ENCODE measurements around the gene CLDN4. TPM values are rescaled to one million over a fixed set of nuclear protein-coding genes. Genes with fewer than 3 reads are reported as not detected.

Gene CLDN4
- total and polyA plus RNA-seq, 4 donors: 0.20 to 2.6 (median 0.76) TPM

GRCh38 chr7:73851410-73852338, 20.9 kb downstream of the CLDN4 start:
- Histone ChIP-seq H3K36me3 (ENCODE audit: control insufficient read depth, insufficient read depth, low read length) (no peaks in the 10 kb centered on the region), H3K27ac (ENCODE audit: low read depth, low read length) (peak overlapping the region; percentile 67), H3K4me1 (ENCODE audit: control insufficient read depth, insufficient read depth, low read length) (peaks cover 7% of the 10 kb centered on the region), H3K4me3 (ENCODE audit: low read depth, low read length) (no peak overlapping the region), H3K9me3 (ENCODE audit: control insufficient read depth, insufficient read depth, low read length) (no peaks in the 10 kb centered on the region), H3K27me3 (ENCODE audit: control insufficient read depth, insufficient read depth, low read length) (peaks cover 7% of the 10 kb centered on the region)
- peak in 1 of 6 donors; percentile 32 for DNase-seq (ENCODE audit: low read depth in 4 of 6, low spot score in 6 of 6)
- 68% methylated on average over 6 of the region's 8 CpGs for whole genome bisulfite sequencing (ENCODE audit: insufficient coverage)

- H3K27me3 ChIP-seq (ENCODE audit: control insufficient read depth, insufficient read depth, low read length): peaks cover 7% of the 10 kb centered on the region
- peaks cover 7% of the 10 kb centered on the region for H3K4me1 ChIP-seq (ENCODE audit: control insufficient read depth, insufficient read depth, low read length)
- no CpG with 5 or more reads among the region's 5 CpGs for WGBS (ENCODE audit: insufficient coverage)
- no peak for DNase-seq (ENCODE audit: low read depth in 4 of 6, low spot score in 6 of 6)
- H3K9me3 ChIP-seq (ENCODE audit: control insufficient read depth, insufficient read depth, low read length): no peaks in the 10 kb centered on the region
- no peaks in the 10 kb centered on the region for H3K36me3 ChIP-seq (ENCODE audit: control insufficient read depth, insufficient read depth, low read length)
- H3K27ac ChIP-seq (ENCODE audit: low read depth, low read length): no peak overlapping the region
- no peak overlapping the region for H3K4me3 ChIP-seq (ENCODE audit: low read depth, low read length)
These were observed 21.7 kb downstream of the CLDN4 start for GRCh38 chr7:73852500-73852899.

- DNase-seq (ENCODE audit: low read depth in 4 of 6, low spot score in 6 of 6): no peak
- Histone ChIP-seq H3K4me1 (ENCODE audit: control insufficient read depth, insufficient read depth, low read length) (peaks cover 7% of the 10 kb centered on the region), H3K36me3 (ENCODE audit: control insufficient read depth, insufficient read depth, low read length) (no peaks in the 10 kb centered on the region), H3K9me3 (ENCODE audit: control insufficient read depth, insufficient read depth, low read length) (no peaks in the 10 kb centered on the region), H3K27ac (ENCODE audit: low read depth, low read length) (no peak overlapping the region), H3K27me3 (ENCODE audit: control insufficient read depth, insufficient read depth, low read length) (peaks cover 7% of the 10 kb centered on the region), H3K4me3 (ENCODE audit: low read depth, low read length) (no peak overlapping the region)
- 76% methylated on average over 2 of the region's 3 CpGs for WGBS (ENCODE audit: insufficient coverage)
These were observed 26.1 kb downstream of the CLDN4 start for GRCh38 chr7:73856941-73857340.

GRCh38 chr7:73858807-73859206, 28.0 kb downstream of the CLDN4 start:
- WGBS (ENCODE audit: insufficient coverage): 92% methylated on average over 2 of the region's 2 CpGs
- Histone ChIP-seq H3K9me3 (ENCODE audit: control insufficient read depth, insufficient read depth, low read length) (no peaks in the 10 kb centered on the region), H3K4me1 (ENCODE audit: control insufficient read depth, insufficient read depth, low read length) (peaks cover 7% of the 10 kb centered on the region), H3K27ac (ENCODE audit: low read depth, low read length) (no peak overlapping the region), H3K27me3 (ENCODE audit: control insufficient read depth, insufficient read depth, low read length) (peaks cover 7% of the 10 kb centered on the region), H3K4me3 (ENCODE audit: low read depth, low read length) (no peak overlapping the region), H3K36me3 (ENCODE audit: control insufficient read depth, insufficient read depth, low read length) (no peaks in the 10 kb centered on the region)
- DNase-seq (ENCODE audit: low read depth in 4 of 6, low spot score in 6 of 6): no peak

- no peaks in the 10 kb centered on the region for H3K27me3 ChIP-seq (ENCODE audit: control insufficient read depth, insufficient read depth, low read length)
- no peak for DNase-seq (ENCODE audit: low read depth in 4 of 6, low spot score in 6 of 6)
- no peaks in the 10 kb centered on the region for H3K36me3 ChIP-seq (ENCODE audit: control insufficient read depth, insufficient read depth, low read length)
- WGBS (ENCODE audit: insufficient coverage): 90% methylated on average over 8 of the region's 11 CpGs
- H3K9me3 ChIP-seq (ENCODE audit: control insufficient read depth, insufficient read depth, low read length): no peaks in the 10 kb centered on the region
- no peak within 1 kb of the TSS for H3K4me3 ChIP-seq (ENCODE audit: low read depth, low read length)
- peaks cover under 1% of the 10 kb centered on the region for H3K4me1 ChIP-seq (ENCODE audit: control insufficient read depth, insufficient read depth, low read length)
- H3K27ac ChIP-seq (ENCODE audit: low read depth, low read length): no peak within 1 kb of the TSS
These were observed 30.1 kb downstream of the CLDN4 start, which contains the start of gene TMEM270 for GRCh38 chr7:73860859-73861258. Gene TMEM270, plus strand, starts transcription at chr7:73861159. Its CDS starts 36 bp downstream, at chr7:73861195.

- WGBS (ENCODE audit: insufficient coverage): 88% methylated on average over 6 of the region's 12 CpGs
- no peak for DNase-seq (ENCODE audit: low read depth in 4 of 6, low spot score in 6 of 6)
- H3K4me3 ChIP-seq (ENCODE audit: low read depth, low read length): no peak overlapping the region
These were observed 30.5 kb downstream of the CLDN4 start for GRCh38 chr7:73861305-73861704.

GRCh38 chr7:73864981-73865711, 34.4 kb downstream of the CLDN4 start:
- no peak overlapping the region for H3K27ac ChIP-seq (ENCODE audit: low read depth, low read length)
- 79% methylated on average over 6 of the region's 8 CpGs for WGBS (ENCODE audit: insufficient coverage)
- no peaks in the 10 kb centered on the region for H3K27me3 ChIP-seq (ENCODE audit: control insufficient read depth, insufficient read depth, low read length)
- peaks cover 16% of the 10 kb centered on the region for H3K4me1 ChIP-seq (ENCODE audit: control insufficient read depth, insufficient read depth, low read length)
- no peak overlapping the region for H3K4me3 ChIP-seq (ENCODE audit: low read depth, low read length)
- DNase-seq (ENCODE audit: low read depth in 4 of 6, low spot score in 6 of 6): no peak
- no peaks in the 10 kb centered on the region for H3K36me3 ChIP-seq (ENCODE audit: control insufficient read depth, insufficient read depth, low read length)
- H3K9me3 ChIP-seq (ENCODE audit: control insufficient read depth, insufficient read depth, low read length): no peaks in the 10 kb centered on the region

More at GRCh38 chr7:73861305-73861704, 30.5 kb downstream of the CLDN4 start:
- no peaks in the 10 kb centered on the region for H3K4me1 ChIP-seq (ENCODE audit: control insufficient read depth, insufficient read depth, low read length)
- H3K27me3 ChIP-seq (ENCODE audit: control insufficient read depth, insufficient read depth, low read length): no peaks in the 10 kb centered on the region
- no peak overlapping the region for H3K27ac ChIP-seq (ENCODE audit: low read depth, low read length)
- H3K36me3 ChIP-seq (ENCODE audit: control insufficient read depth, insufficient read depth, low read length): no peaks in the 10 kb centered on the region
- no peaks in the 10 kb centered on the region for H3K9me3 ChIP-seq (ENCODE audit: control insufficient read depth, insufficient read depth, low read length)

GRCh38 chr7:73865738-73866445, 35.1 kb downstream of the CLDN4 start:
- no peaks in the 10 kb centered on the region for H3K27me3 ChIP-seq (ENCODE audit: control insufficient read depth, insufficient read depth, low read length)
- DNase-seq (ENCODE audit: low read depth in 4 of 6, low spot score in 6 of 6): peak in 2 of 6 donors; percentile 60 to 63
- no peaks in the 10 kb centered on the region for H3K36me3 ChIP-seq (ENCODE audit: control insufficient read depth, insufficient read depth, low read length)
- H3K27ac ChIP-seq (ENCODE audit: low read depth, low read length): no peak overlapping the region
- H3K4me3 ChIP-seq (ENCODE audit: low read depth, low read length): no peak overlapping the region
- no peaks in the 10 kb centered on the region for H3K9me3 ChIP-seq (ENCODE audit: control insufficient read depth, insufficient read depth, low read length)
- 74% methylated on average over 3 of the region's 6 CpGs for WGBS (ENCODE audit: insufficient coverage)
- peaks cover 18% of the 10 kb centered on the region for H3K4me1 ChIP-seq (ENCODE audit: control insufficient read depth, insufficient read depth, low read length)

- no peak overlapping the region for H3K4me3 ChIP-seq (ENCODE audit: low read depth, low read length)
- peaks cover 19% of the 10 kb centered on the region for H3K4me1 ChIP-seq (ENCODE audit: control insufficient read depth, insufficient read depth, low read length)
- no peak for DNase-seq (ENCODE audit: low read depth in 4 of 6, low spot score in 6 of 6)
- H3K36me3 ChIP-seq (ENCODE audit: control insufficient read depth, insufficient read depth, low read length): no peaks in the 10 kb centered on the region
- no peak overlapping the region for H3K27ac ChIP-seq (ENCODE audit: low read depth, low read length)
- WGBS (ENCODE audit: insufficient coverage): 87% methylated on average over 1 of the region's 1 CpG
- no peaks in the 10 kb centered on the region for H3K27me3 ChIP-seq (ENCODE audit: control insufficient read depth, insufficient read depth, low read length)
- no peaks in the 10 kb centered on the region for H3K9me3 ChIP-seq (ENCODE audit: control insufficient read depth, insufficient read depth, low read length)
These were observed 35.6 kb downstream of the CLDN4 start for GRCh38 chr7:73866446-73866767.

All from spinal cord (tissue), 10 donors.